A673 (cell line): ENCODE data around the gene RHOBTB3. TPM values are rescaled to one million over a fixed set of nuclear protein-coding genes. Genes with fewer than 3 reads are reported as not detected.
A peak's percentile ranks its signal among the peaks of the same experiment; 100 is the strongest.

Experiments used
- BruUV-seq: library from RNA; stranded (reverse); fragments of 400-500 nt; replicated peaks from 2 replicates; lab custom pipeline; 2021; lab: Mats Ljungman, UMichigan
- CTCF ChIA-PET: fragments of 300-600 bp; sonication (Branson Sonifier 250); formaldehyde crosslinking; loops from one replicate; lab custom pipeline; 2022; ENCODE audit warnings: antibody characterized with exemption; lab: Charles Lee
- POLR2A ChIA-PET: fragments of 300-600 bp; sonication (Branson Sonifier 250); formaldehyde crosslinking; loops from one replicate; lab custom pipeline; 2022; ENCODE audit warnings: antibody characterized with exemption; ENCODE audit not compliant: low non-redundant PET; lab: Charles Lee
- DNase-seq: peaks from one replicate; pipeline ENCODE4 v3.0.0-alpha.2; 2015; ENCODE audit warnings: low spot score
- H3K27ac ChIP-seq: fragments of 200-600 bp; sonication (generic); 2 replicates; pipeline ENCODE4 v1.5.1; 2016; ENCODE audit warnings: mixed run types, low read depth, mild to moderate bottlenecking, mixed read lengths, antibody characterized with exemption, low read length; ENCODE audit not compliant: poor library complexity, severe bottlenecking
- H3K27me3 ChIP-seq: fragments of 200-600 bp; sonication (generic); replicated peaks from 2 replicates; pipeline ENCODE4 v1.6.1; 2017; ENCODE audit warnings: mixed run types, low read depth, mild to moderate bottlenecking, mixed read lengths, antibody characterized with exemption, low read length; ENCODE audit not compliant: insufficient read depth, poor library complexity
- H3K36me3 ChIP-seq: fragments of 200-600 bp; sonication (generic); 2 replicates; pipeline ENCODE4 v1.6.1; 2016; ENCODE audit warnings: mixed run types, mild to moderate bottlenecking, mixed read lengths, antibody characterized with exemption, low read length; ENCODE audit not compliant: insufficient read depth, poor library complexity, severe bottlenecking
- H3K4me1 ChIP-seq: fragments of 200-600 bp; sonication (generic); 2 replicates; pipeline ENCODE4 v1.6.1; 2017; ENCODE audit warnings: mixed run types, mild to moderate bottlenecking, mixed read lengths, antibody characterized with exemption, low read length; ENCODE audit not compliant: insufficient read depth, poor library complexity, severe bottlenecking
- H3K4me3 ChIP-seq: fragments of 200-600 bp; sonication (generic); 2 replicates; pipeline ENCODE4 v1.5.1; 2016; ENCODE audit warnings: low read depth, mixed run types, mild to moderate bottlenecking, mixed read lengths, low read length; ENCODE audit not compliant: poor library complexity, severe bottlenecking
- H3K9me3 ChIP-seq: fragments of 200-600 bp; sonication (generic); 2 replicates; pipeline ENCODE4 v1.6.1; 2016; ENCODE audit warnings: mixed run types, low read depth, mild to moderate bottlenecking, mixed read lengths, antibody characterized with exemption, low read length; ENCODE audit not compliant: poor library complexity, severe bottlenecking
- CTCF ChIP-seq: fragments of 300-800, 200-600 bp; sonication (generic); conservative IDR thresholded peaks from 2 replicates; pipeline ENCODE4 v1.5.1; 2017; ENCODE audit warnings: low read depth, mild to moderate bottlenecking, antibody characterized with exemption, low read length, moderate library complexity, mixed read lengths
- EZH2 ChIP-seq: fragments of 200-600 bp; sonication (generic); IDR thresholded peaks from 2 replicates; pipeline ENCODE4 v1.6.1; 2017; ENCODE audit warnings: borderline replicate concordance, low read depth, mild to moderate bottlenecking, mixed read lengths, antibody characterized with exemption, low read length; ENCODE audit not compliant: poor library complexity, severe bottlenecking
- intact Hi-C: fragments of 100-400 bp; cut with micrococcal nuclease; formaldehyde crosslinking; loops from one replicate; pipeline ENCODE4 v1.10.0; 2022; ENCODE audit not compliant: unreplicated experiment
- total RNA-seq: library from RNA; stranded (reverse); gene quantifications from 2 replicates; pipeline ENCODE4 v1.2.3, GENCODE V29; 2021

RHOBTB3 gene
- total RNA-seq, 1 experiment from 2014 or later: 29.6 TPM

GRCh38 chr5:95761771-95762651 lies 30.9 kb downstream of the RHOBTB3 start:
- POLR2A ChIA-PET: no interaction called here
- DNase-seq: no peak
- Histone ChIP-seq H3K9me3 (no peaks in the 10 kb centered on the region), H3K27ac (no peak overlapping the region), H3K4me3 (no peak overlapping the region), H3K4me1 (peaks cover 25% of the 10 kb centered on the region), H3K36me3 (no peaks in the 10 kb centered on the region), H3K27me3 (no peaks in the 10 kb centered on the region)
- BruUV-seq: no TSS peak
- CTCF ChIA-PET: no interaction called here
- TF ChIP-seq EZH2 (no peak), CTCF (no peak)
- intact Hi-C loops: no loop called here

- Histone ChIP-seq H3K27ac (no peak overlapping the region), H3K9me3 (no peaks in the 10 kb centered on the region), H3K4me3 (no peak overlapping the region), H3K4me1 (peaks cover 25% of the 10 kb centered on the region), H3K27me3 (no peaks in the 10 kb centered on the region), H3K36me3 (no peaks in the 10 kb centered on the region)
- ChIA-PET POLR2A (no interaction called here), CTCF (no interaction called here)
- TF ChIP-seq CTCF: no peak
- TF ChIP-seq EZH2: no peak
- intact Hi-C loops: no loop called here
- no TSS peak for BruUV-seq
- DNase-seq: no peak
Observed at GRCh38 chr5:95762652-95763041, 31.5 kb downstream of the RHOBTB3 start.

GRCh38 chr5:95763941-95764340 lies 32.8 kb downstream of the RHOBTB3 start:
- CTCF ChIA-PET: no interaction called here
- Histone ChIP-seq H3K36me3 (no peaks in the 10 kb centered on the region), H3K9me3 (no peaks in the 10 kb centered on the region), H3K4me3 (no peak overlapping the region), H3K4me1 (peaks cover 25% of the 10 kb centered on the region), H3K27me3 (no peaks in the 10 kb centered on the region), H3K27ac (no peak overlapping the region)
- BruUV-seq: no TSS peak
- TF ChIP-seq EZH2 (no peak), CTCF (no peak)
- intact Hi-C loops: no loop called here
- POLR2A ChIA-PET: no interaction called here
- peak; percentile 12 for DNase-seq
